PC-3 (cell line): ENCODE data around the gene BCAR3. TPM values are rescaled to one million over a fixed set of nuclear protein-coding genes. Genes with fewer than 3 reads are reported as not detected.
A peak's percentile ranks its signal among the peaks of the same experiment; 100 is the strongest.

Experiments used
- ATAC-seq: fragments of 200-7000 bp; cut with Tn5 transposase; 2 replicates; pipeline ENCODE4 v1.9.1; 2020; ENCODE audit warnings: mild to moderate bottlenecking, moderate library complexity
- BruUV-seq: library from RNA; stranded (reverse); fragments of 400-500 nt; replicated peaks from 2 replicates; lab custom pipeline; 2021; lab: Mats Ljungman, UMichigan
- CTCF ChIA-PET: fragments of 300-600 bp; sonication (Branson Sonifier 250); formaldehyde crosslinking; loops from one replicate; lab custom pipeline; 2022; ENCODE audit warnings: antibody characterized with exemption; lab: Charles Lee
- POLR2A ChIA-PET: fragments of 300-600 bp; sonication (Branson Sonifier 250); formaldehyde crosslinking; loops from one replicate; lab custom pipeline; 2022; ENCODE audit warnings: antibody characterized with exemption; ENCODE audit not compliant: unreplicated experiment; lab: Charles Lee
- DNase-seq: peaks from one replicate; pipeline ENCODE4 v3.0.0-alpha.2; 2015
- H2AFZ ChIP-seq: fragments of 300-600 bp; sonication (generic); 2 replicates; pipeline ENCODE4 v1.6.0; 2016; ENCODE audit warnings: antibody characterized with exemption, low read length
- H3F3A ChIP-seq: fragments of 300-600 bp; sonication (generic); one replicate; pipeline ENCODE4 v1.6.0; 2017; ENCODE audit warnings: antibody characterized with exemption, low read length, control low read depth, mild to moderate bottlenecking; ENCODE audit not compliant: unreplicated experiment
- H3K27ac ChIP-seq: fragments of 300-600 bp; sonication (generic); 2 replicates; pipeline ENCODE4 v1.5.1; 2016; ENCODE audit warnings: mild to moderate bottlenecking, low read length
- H3K27me3 ChIP-seq: fragments of 300-600 bp; sonication (generic); 2 replicates; pipeline ENCODE4 v1.6.1; 2016; ENCODE audit warnings: low read length, mixed read lengths
- H3K36me3 ChIP-seq: fragments of 300-600 bp; sonication (generic); 2 replicates; pipeline ENCODE4 v1.6.1; 2016; ENCODE audit warnings: low read depth, mixed run types, low read length, mixed read lengths
- H3K4me1 ChIP-seq: fragments of 300-600 bp; sonication (generic); 2 replicates; pipeline ENCODE4 v1.5.1; 2016; ENCODE audit warnings: low read length; ENCODE audit not compliant: insufficient read depth
- H3K4me2 ChIP-seq: fragments of 300-600 bp; sonication (generic); 2 replicates; pipeline ENCODE4 v1.6.0; 2016; ENCODE audit warnings: low read length
- H3K4me3 ChIP-seq: fragments of 300-600 bp; sonication (generic); 2 replicates; pipeline ENCODE4 v1.5.1; 2016; ENCODE audit warnings: mild to moderate bottlenecking, low read length, mixed read lengths
- H3K79me2 ChIP-seq: fragments of 300-600 bp; sonication (generic); 2 replicates; pipeline ENCODE4 v1.6.1; 2017; ENCODE audit warnings: low read length, mixed read lengths
- H3K9ac ChIP-seq: fragments of 300-600 bp; sonication (generic); 2 replicates; pipeline ENCODE4 v1.6.0; 2016; ENCODE audit warnings: mild to moderate bottlenecking, low read length
- H3K9me2 ChIP-seq: fragments of 300-600 bp; sonication (generic); replicated peaks from 2 replicates; pipeline ENCODE4 v1.6.1; 2016; ENCODE audit warnings: mixed run types, low read length, mixed read lengths
- H3K9me3 ChIP-seq: fragments of 300-600 bp; sonication (generic); 2 replicates; pipeline ENCODE4 v1.6.1; 2016; ENCODE audit warnings: low read length, mixed read lengths
- H4K20me1 ChIP-seq: fragments of 300-600 bp; sonication (generic); 2 replicates; pipeline ENCODE4 v1.6.1; 2016; ENCODE audit warnings: low read length, mixed read lengths
- CTCF ChIP-seq: fragments of 300-600 bp; sonication (generic); conservative IDR thresholded peaks from 2 replicates; pipeline ENCODE4 v1.5.1; 2017; ENCODE audit warnings: antibody characterized with exemption, low read depth, mild to moderate bottlenecking, low read length
- EZH2 ChIP-seq: fragments of 300-600 bp; sonication (generic); IDR thresholded peaks from one replicate; pipeline ENCODE4 v1.6.1; 2017; ENCODE audit warnings: antibody characterized with exemption, mild to moderate bottlenecking, low read length; ENCODE audit not compliant: unreplicated experiment
- EZH2phosphoT487 ChIP-seq: fragments of 300-600 bp; sonication (generic); IDR thresholded peaks from 2 replicates; pipeline ENCODE4 v1.6.1; 2018; ENCODE audit warnings: mild to moderate bottlenecking, antibody characterized with exemption, low read length, borderline replicate concordance
- intact Hi-C: fragments of 100-400 bp; cut with micrococcal nuclease; formaldehyde crosslinking; loops from 2 replicates; pipeline ENCODE4 v1.9.0; 2023
- total RNA-seq: library from RNA; depleted of rRNA; stranded (reverse); fragments of >200 nt; gene quantifications from 2 replicates; pipeline ENCODE4 v1.2.3, GENCODE V29; 2014

BCAR3 gene
- total RNA-seq, 1 experiment from 2014 or later, result 171 TPM

- intact Hi-C loops, result no loop called here
- H3K4me3 ChIP-seq, result no peak overlapping the region
- ChIA-PET POLR2A (no interaction called here), CTCF (no interaction called here)
- peaks cover 86% of the 10 kb centered on the region for H3K36me3 ChIP-seq
- TF ChIP-seq EZH2, result no peak
- TF ChIP-seq EZH2phosphoT487, result no peak
- no peak overlapping the region for H3K27ac ChIP-seq
- no peaks in the 10 kb centered on the region for H3K4me1 ChIP-seq
- no peaks in the 10 kb centered on the region for H3K9me3 ChIP-seq
- no peak overlapping the region for H3K9ac ChIP-seq
- peaks cover 11% of the 10 kb centered on the region; the same call in 1 of the 2 replicates for H3K79me2 ChIP-seq
- H3K4me2 ChIP-seq, result no peak overlapping the region
- H3K9me2 ChIP-seq, result no peaks in the 10 kb centered on the region
- no peak for ATAC-seq
- DNase-seq, result no peak
- BruUV-seq, result no TSS peak
- H3K27me3 ChIP-seq, result no peaks in the 10 kb centered on the region
- H4K20me1 ChIP-seq, result peaks cover 3% of the 10 kb centered on the region; the same call in 1 of the 2 replicates
- peaks cover 10% of the 10 kb centered on the region for H3F3A ChIP-seq
- no peak overlapping the region for H2AFZ ChIP-seq
Observed at GRCh38 chr1:93569489-93569888, 112.1 kb downstream of the BCAR3 start.

- no peaks in the 10 kb centered on the region for H3K4me1 ChIP-seq
- no peak overlapping the region for H3K4me2 ChIP-seq
- DNase-seq, result peak; percentile 52
- no peak overlapping the region for H3K27ac ChIP-seq
- H3K36me3 ChIP-seq, result peaks cover 86% of the 10 kb centered on the region
- intact Hi-C loops, result no loop called here
- no peaks in the 10 kb centered on the region for H3K9me2 ChIP-seq
- no peak overlapping the region for H3K4me3 ChIP-seq
- TF ChIP-seq EZH2phosphoT487, result no peak
- no TSS peak for BruUV-seq
- peaks cover 10% of the 10 kb centered on the region for H3F3A ChIP-seq
- no peak overlapping the region for H2AFZ ChIP-seq
- CTCF ChIA-PET, result no interaction called here
- no peaks in the 10 kb centered on the region for H3K9me3 ChIP-seq
- no peak overlapping the region for H3K9ac ChIP-seq
- ATAC-seq, result peak; percentile 67
- POLR2A ChIA-PET, result no interaction called here
- no peaks in the 10 kb centered on the region for H3K27me3 ChIP-seq
- H4K20me1 ChIP-seq, result peaks cover 4% of the 10 kb centered on the region; the same call in 1 of the 2 replicates
- peaks cover 8% of the 10 kb centered on the region; the same call in 1 of the 2 replicates for H3K79me2 ChIP-seq
Observed at GRCh38 chr1:93567255-93567918, 114.2 kb downstream of the BCAR3 start.

- no peak overlapping the region for H2AFZ ChIP-seq
- ATAC-seq, result no peak
- H3K4me1 ChIP-seq, result no peaks in the 10 kb centered on the region
- no TSS peak for BruUV-seq
- H3K9ac ChIP-seq, result no peak overlapping the region
- no peak for TF ChIP-seq EZH2
- no peak for TF ChIP-seq EZH2phosphoT487
- TF ChIP-seq CTCF, result no peak
- H3K9me3 ChIP-seq, result no peaks in the 10 kb centered on the region
- peaks cover 85% of the 10 kb centered on the region for H3K36me3 ChIP-seq
- CTCF ChIA-PET, result no interaction called here
- intact Hi-C loops, result no loop called here
- no peak overlapping the region for H3K4me2 ChIP-seq
- no peak for DNase-seq
- H3K27me3 ChIP-seq, result no peaks in the 10 kb centered on the region
- no peaks in the 10 kb centered on the region for H3K9me2 ChIP-seq
- POLR2A ChIA-PET, result no interaction called here
- H3F3A ChIP-seq, result peaks cover 14% of the 10 kb centered on the region
- H3K27ac ChIP-seq, result no peak overlapping the region
- no peaks in the 10 kb centered on the region; the same call in 1 of the 2 replicates for H3K79me2 ChIP-seq
- H3K4me3 ChIP-seq, result no peak overlapping the region
- peaks cover 4% of the 10 kb centered on the region; the same call in 1 of the 2 replicates for H4K20me1 ChIP-seq
Observed at GRCh38 chr1:93566227-93566626, 115.4 kb downstream of the BCAR3 start.
